HG02678 (cell line): Measurements from ENCODE around the gene MAD2L2.

Source experiments
- ATAC-seq: cut with Tn5 transposase; IDR thresholded peaks from one replicate; pipeline ENCODE4 v1.9.1; 2021; ENCODE audit warnings: mild to moderate bottlenecking, moderate library complexity; ENCODE audit not compliant: unreplicated experiment

The MAD2L2 gene

DNA sequence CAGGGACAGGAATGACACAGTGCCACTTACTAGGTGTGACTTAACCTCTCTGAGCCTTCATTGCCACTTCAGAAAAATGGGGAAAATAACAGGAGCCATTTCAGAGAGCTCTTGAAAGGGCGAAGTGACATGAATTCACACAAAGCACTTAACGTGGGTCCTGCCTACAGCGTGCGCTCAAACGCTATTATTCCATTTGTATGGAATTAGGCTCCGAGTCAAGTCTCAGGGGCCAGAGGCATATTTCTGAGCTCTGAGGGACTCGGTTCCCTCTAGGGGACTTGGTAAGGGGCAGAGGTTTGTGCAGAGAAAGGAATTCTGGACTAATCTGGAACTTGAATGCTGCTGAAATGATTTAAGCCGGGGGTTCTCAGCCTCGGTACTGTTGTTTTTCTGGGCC, 24.6 kb upstream of the MAD2L2 start:
- ATAC-seq: no peak

DNA sequence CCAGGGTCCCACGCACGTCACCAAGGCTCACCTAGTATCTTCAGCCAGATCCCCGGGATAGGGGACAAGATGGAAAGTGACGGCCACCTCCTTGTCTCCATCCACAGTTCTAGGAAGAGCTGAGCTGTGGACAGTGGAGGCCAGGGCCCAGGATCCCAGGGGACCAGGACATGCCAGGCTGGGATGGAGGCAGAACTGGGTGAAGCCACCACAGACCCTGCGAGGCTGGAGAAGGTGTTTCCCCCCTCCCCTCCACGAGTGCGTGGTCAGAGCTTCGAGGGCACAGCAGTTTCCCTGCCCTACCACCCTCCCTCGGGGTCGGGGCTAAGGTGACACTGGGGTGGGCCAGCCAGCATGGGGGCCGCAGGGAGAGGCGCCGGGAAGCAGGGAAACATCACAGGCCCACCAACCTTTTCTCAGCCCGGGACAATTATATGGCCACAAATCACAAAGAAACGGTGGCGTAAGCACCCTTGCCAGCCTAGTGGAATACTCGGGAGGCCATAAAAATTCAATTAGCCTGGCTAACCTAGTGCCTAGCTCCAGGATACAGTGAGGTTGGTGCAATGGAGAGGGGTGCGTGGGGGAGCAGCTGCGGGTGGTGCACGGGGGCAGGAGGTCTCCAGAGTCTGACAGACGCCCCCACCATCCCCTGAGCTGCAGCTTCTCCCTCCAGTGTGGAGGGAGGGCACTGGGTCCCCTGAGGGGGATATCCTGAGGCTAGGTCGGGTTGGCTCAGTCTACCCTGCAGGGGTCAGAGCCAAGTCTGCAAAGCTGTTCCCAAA, 23.9 kb upstream of the MAD2L2 start:
- ATAC-seq: no peak

DNA sequence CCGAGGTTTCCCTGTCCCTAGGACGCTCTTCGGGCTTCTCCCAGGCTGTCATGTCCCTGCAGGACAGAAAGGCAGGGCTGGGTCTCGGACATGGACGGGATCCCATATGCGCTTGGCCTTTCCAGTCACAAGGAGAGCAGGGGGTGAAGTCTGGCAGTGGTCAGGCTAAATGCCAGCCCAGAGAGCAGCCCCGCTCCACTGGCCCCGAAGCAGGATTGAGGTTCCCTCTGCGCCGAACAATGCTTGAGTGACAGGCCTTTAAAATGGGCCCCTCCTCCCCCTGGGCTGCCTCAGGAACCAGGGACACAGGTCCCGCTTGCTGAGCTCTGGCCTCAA, 23.2 kb upstream of the MAD2L2 start:
- ATAC-seq: no peak

DNA sequence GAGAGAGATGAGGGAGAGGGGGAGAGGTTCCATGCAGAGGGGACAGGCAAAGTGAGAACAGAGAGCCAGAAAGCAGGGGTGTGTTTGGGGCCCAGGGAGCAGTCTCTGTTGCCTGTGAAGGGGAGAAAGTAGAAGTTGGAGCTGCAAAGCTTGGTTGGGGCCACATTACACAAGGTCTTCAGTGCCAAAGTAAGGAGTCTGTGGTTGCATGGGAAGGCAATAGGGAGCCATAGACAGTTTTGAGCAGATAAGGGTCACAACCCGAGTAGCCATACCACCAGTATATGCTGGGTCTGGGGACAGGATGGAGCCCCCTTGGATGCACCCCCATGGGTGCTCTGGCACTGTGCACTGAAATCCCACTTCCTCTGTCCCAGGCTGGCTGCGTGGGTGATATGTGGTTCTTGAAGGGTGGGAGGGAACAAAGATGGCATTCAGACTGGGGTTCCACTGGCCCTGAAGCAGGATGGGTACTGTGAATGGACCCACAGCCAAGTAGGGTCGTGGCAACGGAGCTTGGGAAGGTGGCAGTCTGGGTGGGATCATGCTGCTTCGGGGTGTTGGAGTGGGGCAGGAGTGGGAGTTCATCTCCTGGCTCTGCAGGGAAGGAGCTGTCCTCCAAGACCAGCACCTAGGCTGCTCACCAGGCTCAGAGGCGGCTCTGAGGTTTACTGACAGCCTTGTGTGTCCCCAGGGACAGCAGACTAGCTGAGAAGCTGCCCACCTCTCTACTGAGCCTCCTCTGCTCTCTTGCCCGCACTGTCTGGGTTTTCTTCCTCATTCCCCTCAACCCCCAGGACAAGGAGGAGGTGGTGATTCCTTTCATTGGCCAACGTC, 22.6 kb upstream of the MAD2L2 start:
- ATAC-seq: no peak

DNA sequence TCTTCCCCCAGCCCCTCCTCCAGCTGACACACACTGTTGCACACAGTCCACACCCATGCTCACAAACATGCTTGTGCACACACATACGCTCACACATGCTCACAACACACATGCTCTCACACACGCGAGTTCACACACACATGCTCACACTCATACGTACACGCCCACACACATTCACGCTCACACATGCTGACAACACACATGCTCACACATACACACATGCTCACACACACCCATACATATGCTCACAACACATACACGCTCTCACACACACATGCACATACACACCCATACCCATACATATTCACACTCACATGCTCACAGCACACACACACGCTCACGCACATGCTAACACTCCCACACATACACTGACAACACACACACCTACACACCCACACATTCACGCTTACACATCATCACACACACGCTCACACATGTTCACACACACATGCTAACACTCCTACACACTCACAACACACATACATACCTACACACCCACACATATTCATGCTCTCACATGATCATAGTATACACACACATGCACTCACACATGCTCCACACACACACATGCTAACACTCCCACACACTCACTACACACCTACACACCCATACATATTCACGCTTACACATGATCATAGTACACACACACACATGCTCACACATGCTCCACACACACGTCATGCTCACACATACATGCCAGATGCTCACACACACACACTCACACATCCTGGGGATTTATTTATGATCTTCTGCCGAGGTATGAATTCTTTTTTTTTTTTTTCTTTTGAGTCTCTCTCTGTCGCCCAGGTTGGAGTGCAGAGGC, 21.2 kb upstream of the MAD2L2 start:
- ATAC-seq: no peak

DNA sequence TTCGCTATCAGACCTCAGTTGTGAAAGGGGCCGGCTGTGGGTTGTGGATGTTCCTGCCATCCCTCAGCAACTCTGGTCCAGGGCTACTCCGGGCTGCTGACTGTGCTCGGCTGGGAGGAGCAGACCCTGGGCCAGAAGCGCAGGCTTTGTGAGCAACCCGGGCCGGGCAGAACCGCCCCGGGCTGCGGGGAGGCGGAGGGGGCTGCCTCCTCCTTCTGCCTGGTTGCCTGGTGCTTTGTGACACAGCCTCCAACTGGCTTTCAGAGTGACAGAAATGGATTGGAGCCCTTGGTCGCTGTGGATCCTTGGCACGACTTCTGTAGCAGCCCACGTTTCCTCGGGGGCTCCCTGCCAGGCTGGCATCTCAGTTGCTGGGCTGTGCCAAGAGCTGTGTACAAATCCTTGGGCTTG, 20.6 kb upstream of the MAD2L2 start:
- no peak for ATAC-seq

DNA sequence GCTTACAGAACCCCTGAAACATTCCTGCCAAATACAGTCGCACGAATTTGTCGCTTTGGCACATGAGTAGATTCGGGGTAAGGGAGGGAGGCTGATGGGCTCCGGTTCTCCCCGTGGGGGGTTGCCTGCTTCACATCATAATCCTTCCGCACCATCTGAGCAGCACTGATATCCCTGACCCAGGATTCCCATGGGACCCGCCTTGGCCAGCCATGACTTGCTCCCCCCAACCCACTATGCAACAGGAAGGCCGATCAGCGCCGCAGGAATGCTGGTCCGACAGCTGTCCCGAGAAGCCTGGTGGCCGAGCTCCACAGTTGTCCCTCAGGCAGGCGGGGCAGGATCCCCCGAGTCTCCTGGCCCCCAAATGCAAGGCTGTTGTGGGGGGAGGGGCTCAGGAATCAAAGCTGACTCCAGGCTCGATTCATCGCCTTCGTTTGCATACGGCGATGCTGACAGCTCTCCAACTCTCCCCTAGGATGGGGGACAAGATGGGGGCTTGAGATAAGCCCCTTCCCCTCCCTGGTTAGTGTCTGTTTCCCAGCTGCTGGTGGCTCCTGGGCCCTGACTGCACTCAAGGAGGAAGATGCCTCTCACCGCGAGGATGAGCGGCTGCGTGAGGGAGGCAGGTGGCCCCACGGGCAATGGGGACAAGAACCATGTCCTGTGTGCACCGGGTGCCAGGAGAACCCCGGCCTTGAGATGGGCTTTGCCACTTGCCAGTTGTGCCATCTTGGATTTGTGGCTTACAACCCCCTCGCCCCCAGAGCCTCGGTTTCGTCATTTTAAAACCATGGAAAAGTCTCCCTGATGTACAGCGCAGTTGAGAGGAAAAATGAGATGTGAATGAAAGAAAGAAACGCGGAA, 19.9 kb upstream of the MAD2L2 start:
- ATAC-seq: no peak

DNA sequence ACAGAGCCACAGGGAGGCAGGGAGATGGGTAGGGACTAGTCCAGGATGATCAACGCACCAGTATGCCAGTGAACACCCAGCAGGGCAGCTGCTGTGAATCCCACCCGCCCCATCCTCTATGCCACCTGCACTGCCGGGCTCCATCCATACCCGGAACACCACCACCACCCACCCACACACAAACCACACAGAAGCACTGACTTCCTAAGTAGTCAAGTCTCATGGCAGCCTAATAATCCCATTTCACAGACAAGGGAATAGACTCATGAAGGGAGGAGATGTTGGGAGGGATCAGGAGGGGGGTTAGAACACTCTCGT, 16.9 kb upstream of the MAD2L2 start:
- no peak for ATAC-seq

DNA sequence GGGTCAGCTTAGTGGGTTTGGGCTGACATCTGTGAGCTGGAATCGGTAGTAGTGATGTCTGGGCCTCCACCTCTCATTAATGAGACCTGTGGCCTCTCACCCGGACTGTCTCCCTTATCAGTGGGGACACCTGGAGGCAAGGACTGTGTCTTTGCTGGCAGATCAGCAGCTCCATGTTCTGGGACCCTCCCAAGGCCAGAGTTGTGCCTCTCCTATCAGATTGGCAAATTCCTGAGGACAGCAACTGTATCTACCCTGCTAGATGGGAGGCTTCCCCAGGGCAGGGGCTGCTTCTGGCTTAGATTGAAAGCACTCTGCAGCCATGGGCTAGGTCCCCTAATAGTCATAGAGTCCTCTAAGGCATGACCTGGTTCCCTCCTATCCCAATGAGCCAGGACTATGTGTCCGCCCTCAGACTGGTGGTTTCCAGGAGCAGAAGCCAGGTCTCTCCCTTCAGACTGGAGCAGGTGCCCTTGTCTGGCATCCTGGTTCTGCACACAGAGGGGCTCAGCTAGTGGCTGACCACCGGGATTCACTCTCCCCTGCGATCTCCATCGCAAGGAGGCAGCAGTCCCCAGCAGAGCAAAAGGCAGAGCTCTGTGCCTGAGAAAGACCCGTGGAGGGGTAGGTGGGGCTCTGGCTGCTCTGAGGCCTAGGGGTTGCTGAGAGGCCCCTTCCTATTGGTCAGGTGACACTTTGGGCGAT, 16.4 kb upstream of the MAD2L2 start:
- ATAC-seq: no peak

DNA sequence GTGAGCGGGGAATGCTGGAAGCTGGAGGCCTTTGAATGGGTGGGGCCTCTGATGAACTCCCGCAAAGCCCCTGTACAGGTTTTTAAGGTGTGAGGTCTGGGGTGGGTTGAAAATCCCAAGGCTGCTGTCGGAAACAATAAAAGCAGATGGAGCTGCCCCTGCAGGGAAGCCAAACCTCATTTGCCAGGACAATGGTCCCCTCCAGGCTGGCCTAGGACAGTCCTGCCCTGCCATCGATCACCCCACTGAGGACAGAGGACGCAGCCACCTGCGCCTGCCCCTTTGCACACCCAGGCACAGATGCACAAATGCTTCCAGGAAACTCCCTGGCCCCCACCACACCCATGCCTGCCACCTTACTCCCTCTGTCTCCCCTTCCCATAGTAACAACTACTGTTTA, 14.9 kb upstream of the MAD2L2 start:
- ATAC-seq: no peak

DNA sequence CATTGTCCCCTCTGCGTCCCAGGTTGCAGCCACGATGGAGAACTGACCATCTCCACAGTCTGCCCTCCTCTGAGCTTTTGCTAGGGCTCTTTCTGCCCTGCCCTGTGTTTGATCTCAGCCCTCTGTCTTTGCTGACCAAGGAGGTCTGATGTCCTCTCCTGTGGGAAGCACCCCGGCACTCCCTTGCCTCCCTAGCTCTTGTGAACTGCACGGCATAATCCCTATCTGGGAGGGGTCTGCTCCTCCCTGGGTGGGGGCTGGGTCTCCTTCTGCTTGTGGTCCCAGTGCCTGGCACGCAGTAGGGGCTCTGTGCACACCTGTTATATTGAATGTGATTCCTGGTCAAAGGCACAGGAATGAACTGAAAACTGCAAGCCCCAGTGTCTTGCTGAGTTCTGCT, 13.0 kb upstream of the MAD2L2 start:
- no peak for ATAC-seq

DNA sequence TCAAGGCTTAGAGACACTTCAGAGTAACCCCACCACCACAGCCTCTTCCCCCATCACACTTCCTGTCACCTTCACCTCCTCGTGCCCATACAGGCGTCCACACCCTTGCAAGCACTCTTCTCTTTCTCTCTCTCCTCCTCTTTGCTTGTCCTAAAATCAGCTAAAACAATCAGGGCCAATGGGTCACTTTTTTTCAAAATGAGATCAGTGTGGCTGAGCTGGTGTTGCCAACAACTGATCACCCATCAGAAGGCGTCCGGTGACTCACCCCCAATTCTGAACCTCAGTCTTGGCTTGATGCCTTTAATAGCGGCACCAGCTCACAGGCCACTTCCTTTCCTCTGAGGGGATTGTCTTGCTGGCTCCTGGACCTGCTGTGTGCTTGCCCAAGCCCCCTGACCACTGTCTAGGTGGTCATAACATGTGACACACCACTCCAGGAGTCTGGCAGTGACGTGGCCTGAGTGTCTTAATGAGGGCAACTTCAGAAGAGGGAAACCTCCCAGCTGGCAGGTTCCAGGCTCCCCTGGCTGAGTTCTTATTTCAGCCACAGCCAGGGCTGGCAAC, 12.2 kb upstream of the MAD2L2 start:
- ATAC-seq: no peak

DNA sequence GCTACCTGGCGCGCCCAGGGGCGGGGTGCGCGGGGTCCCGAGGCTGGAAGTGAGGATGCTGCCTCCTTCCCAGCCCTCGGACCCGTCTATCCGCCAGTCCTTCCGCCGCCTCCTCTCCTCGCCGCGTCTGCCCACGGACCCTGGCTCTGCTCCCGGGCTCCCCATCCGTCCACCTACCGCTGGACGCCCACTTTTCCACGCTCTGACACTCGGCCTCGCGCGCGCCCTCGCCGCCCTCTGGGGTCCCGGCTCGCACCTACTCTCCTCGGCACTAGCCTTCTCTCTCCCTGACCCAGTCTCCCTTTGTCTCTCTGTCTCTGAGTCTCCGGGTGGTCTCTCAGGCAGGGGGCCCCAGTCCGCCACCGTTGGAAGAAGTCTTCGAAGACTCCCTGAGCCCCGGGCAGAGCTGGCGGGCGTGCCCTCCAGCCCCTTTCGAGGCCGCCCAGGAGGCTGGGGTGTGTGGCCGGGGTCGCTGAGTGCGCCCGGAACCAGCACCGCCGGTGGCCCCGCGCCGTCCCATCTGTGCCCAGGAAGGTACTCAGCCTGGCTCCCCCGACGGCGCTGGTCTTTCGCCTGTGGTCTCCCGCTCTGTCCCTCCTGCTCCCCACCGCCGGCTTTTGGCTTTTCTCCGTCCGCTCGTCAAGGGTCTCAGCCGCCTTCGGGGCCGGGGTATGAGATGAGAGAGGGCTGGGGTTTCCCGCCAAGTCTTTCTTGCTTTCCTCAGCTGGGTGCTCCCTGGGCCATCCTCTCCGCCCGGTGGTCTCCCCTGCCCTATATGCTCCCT, 11.2 kb upstream of the MAD2L2 start:
- ATAC-seq: no peak

DNA sequence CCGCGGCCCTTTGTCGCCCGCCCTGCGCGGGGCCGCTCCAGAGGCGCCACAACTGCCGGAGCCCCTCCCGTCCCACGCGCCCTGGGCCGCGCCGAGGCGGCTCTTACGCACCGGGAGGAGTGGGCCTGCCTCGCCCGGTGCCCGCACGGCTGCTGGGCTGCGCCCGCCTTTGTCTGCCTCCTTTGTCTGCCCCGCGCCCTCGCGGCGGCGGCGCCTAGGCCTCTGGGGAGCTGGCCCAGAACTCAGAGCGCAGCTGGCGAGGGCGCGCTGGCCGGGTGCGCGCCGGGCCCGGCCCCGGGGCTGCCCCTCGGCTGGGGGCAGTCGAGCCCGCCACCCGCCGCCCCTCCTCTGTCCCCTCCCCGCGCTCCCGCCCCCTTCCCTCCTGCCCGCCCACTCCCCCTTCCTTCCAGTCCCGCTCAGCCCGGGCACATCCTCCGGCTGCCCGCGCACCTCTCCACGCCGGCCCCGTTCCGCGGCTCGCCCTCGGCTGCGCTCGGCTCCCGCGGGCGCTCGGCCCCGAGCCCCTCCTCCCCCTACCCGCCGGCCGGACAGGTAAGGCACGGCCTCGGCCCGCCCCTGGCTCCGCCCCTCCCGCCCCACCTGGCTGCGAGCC, 10.5 kb upstream of the MAD2L2 start, which contains the start of gene DRAXIN:
TSS of gene DRAXIN (plus strand) at position 409 of the 613 bp plus-strand sequence. CDS start 14,549 bp downstream, outside the sequence.
- ATAC-seq: no peak

DNA sequence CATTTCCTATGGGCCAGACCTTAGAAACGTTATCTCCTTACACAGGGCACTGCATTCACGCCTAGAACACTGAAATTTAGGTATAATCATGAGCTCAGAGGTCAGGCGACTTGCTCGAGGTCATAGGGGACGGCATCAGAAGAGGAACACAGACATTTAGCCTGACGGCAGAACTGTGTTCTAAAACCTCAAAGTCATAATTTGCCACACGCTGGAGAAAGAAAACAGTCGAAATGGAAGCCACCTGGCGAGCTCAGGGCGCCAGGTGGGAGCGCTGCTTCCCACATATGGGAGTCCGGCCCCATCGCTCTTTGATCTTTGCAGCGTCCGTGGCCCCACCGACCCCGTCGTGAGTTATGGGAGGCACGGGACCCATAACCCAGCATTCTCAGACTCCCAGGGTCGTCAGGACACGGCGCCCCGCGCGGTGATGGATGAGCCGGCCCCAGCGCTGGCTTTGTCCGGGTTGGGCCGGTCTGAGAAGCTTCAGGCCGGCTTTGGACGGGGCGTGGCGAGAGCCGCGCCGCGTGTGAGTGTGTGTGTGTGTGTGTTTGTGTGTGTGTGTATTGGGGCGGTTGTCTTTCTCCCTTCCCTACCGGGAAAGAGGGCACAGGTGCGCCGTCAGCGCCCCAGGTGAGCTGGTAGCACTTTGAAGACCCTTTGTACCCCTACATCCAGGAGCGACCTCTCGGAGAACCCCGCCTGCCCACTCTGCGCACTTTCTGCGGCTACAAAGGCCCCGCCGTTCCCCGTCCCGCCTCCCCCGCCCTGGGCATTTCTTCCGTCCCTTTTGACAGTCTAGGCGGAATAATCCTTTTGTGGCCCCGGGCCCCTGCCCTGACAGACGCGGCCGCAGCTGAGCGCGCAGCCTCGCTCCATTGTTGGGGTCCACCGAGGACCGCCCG, 9.7 kb upstream of the MAD2L2 start:
- ATAC-seq: no peak

DNA sequence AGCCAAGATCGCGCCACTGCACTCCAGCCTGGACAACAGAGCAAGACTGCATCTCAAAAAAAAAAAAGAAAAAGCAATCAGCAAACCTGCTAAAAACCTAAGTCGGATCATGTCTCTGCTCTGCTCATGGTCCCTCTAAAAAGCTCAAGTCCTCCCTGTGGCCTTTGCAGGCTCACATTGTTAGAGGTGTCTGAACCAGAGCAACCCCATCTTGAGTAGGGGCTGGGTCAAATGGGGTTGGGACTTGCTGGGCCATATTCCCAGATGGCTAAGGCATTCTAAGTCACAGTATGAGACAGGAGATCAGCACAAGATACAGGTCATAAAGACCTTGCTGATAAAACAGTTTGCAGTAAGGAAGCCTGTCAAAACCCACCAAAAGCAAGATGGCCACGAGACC, 7.6 kb upstream of the MAD2L2 start:
- no peak for ATAC-seq

DNA sequence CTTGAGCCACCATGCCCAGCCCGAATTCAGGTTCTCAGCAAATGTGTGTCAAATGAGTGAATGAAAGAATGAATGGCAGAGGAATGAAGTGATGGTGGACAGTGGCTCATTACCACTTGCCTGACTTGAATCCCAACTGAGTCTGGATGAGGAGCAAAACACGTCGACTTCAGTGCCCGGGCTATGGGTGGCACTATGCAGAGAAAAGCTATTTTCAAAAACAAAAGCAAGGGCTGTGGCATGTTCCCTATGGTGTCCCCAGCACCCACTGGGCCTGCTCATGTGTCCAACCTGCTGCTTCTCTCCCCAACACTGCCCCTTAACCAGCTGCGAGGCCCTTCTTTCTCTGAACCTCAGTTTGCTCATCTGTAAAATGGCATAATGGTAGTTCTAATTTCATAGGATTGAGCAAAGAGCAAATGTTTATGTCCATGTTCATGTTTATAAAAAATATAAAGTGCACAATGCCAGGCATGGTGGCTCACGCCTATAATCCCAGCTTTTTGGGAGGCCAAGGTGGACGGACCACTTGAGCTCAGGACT, 4.3 kb upstream of the MAD2L2 start:
- no peak for ATAC-seq
